K562 treated with DMSO at 1 percent for 48 hours (cell line): ENCODE data around the gene SHH. TPM values are rescaled to one million over a fixed set of nuclear protein-coding genes. Genes with fewer than 3 reads are reported as not detected.

ENCODE experiments used
- total RNA-seq: library from RNA; unstranded; fragments of 300-600 nt; gene quantifications from 2 replicates; pipeline ENCODE4 v1.2.3, GENCODE V29; 2022; ENCODE audit warnings: low replicate concordance; ENCODE audit errors: extremely low read depth

The SHH gene
- total RNA-seq = not detected in 2 replicates

GRCh38 chr7:155811895-155812761 lies at the start of gene SHH:
SHH (minus strand) TSS chr7:155812463; CDS start chr7:155812122, 341 bp downstream.

Other genes with a start within 250 kb of the SHH start
- not detected in 2 replicates for gene RBM33, start 167.8 kb downstream of the SHH start, total RNA-seq